Measurements from ENCODE around the gene GAS7.
A peak's percentile ranks its signal among the peaks of the same experiment; 100 is the strongest.
"Not testable (repeated sequence)": the region's sequence is repeated elsewhere in the genome, so short reads cannot be mapped to it uniquely, and the experiment has no call there.

The GAS7 gene

GRCh38 chr17:9924735-9925191, 273.6 kb downstream of the GAS7 start:
- TF ChIP-seq PPARA (CRISPR knock-in tag; IDR thresholded peaks at IDR 0.05; ENCODE audit: borderline replicate concordance) (no peak), ISL1 (CRISPR knock-in tag; IDR thresholded peaks at IDR 0.05) (no peak), ZNF70 (CRISPR knock-in tag; IDR thresholded peaks at IDR 0.05) (no peak), TSHZ2 (CRISPR knock-in tag; IDR thresholded peaks at IDR 0.05) (no peak), SNAI2 (CRISPR knock-in tag; IDR thresholded peaks at IDR 0.05) (no peak), POU6F1 (CRISPR knock-in tag; IDR thresholded peaks at IDR 0.05; ENCODE audit: borderline replicate concordance, low read depth) (no peak)
- ATAC-seq, result peak; percentile 90

GRCh38 chr17:9922012-9922848, 276.2 kb downstream of the GAS7 start:
- TF ChIP-seq CSDC2 (CRISPR knock-in tag; IDR thresholded peaks at IDR 0.05) (no peak), BACH2 (CRISPR knock-in tag; IDR thresholded peaks at IDR 0.05; ENCODE audit: borderline replicate concordance) (no peak)
- no peak for ATAC-seq

- ATAC-seq, result not testable (repeated sequence)
Observed at GRCh38 chr17:9921216-9921615, 277.2 kb downstream of the GAS7 start.

GRCh38 chr17:9918804-9919352, 279.5 kb downstream of the GAS7 start:
- no peak for ATAC-seq
- TF ChIP-seq SNAI2 (CRISPR knock-in tag; IDR thresholded peaks at IDR 0.05), result no peak
- no peak for TF ChIP-seq ZNF70 (CRISPR knock-in tag; IDR thresholded peaks at IDR 0.05)
- TF ChIP-seq ZNF8 (CRISPR knock-in tag; IDR thresholded peaks at IDR 0.05), result no peak
- no peak for TF ChIP-seq ZFP3 (CRISPR knock-in tag; IDR thresholded peaks at IDR 0.05)
- TF ChIP-seq ESRRG (CRISPR knock-in tag; IDR thresholded peaks at IDR 0.05), result no peak
- TF ChIP-seq CSDC2 (CRISPR knock-in tag; IDR thresholded peaks at IDR 0.05), result no peak
- TF ChIP-seq ISL1 (CRISPR knock-in tag; IDR thresholded peaks at IDR 0.05), result no peak
- no peak for TF ChIP-seq ARNTL (CRISPR knock-in tag; IDR thresholded peaks at IDR 0.05; ENCODE audit: borderline replicate concordance, low read depth)
- no peak for TF ChIP-seq CREB5 (CRISPR knock-in tag; IDR thresholded peaks at IDR 0.05; ENCODE audit: low read depth)
- TF ChIP-seq ZC3H10 (CRISPR knock-in tag; IDR thresholded peaks at IDR 0.05), result no peak
- no peak for TF ChIP-seq OSR1 (CRISPR knock-in tag; IDR thresholded peaks at IDR 0.05)
- TF ChIP-seq ZNF565 (CRISPR knock-in tag; conservative IDR thresholded peaks at IDR 0.05; ENCODE audit: low read depth), result no peak
- TF ChIP-seq BACH2 (CRISPR knock-in tag; IDR thresholded peaks at IDR 0.05; ENCODE audit: borderline replicate concordance), result no peak

GRCh38 chr17:9918352-9918751, 280.1 kb downstream of the GAS7 start:
- ATAC-seq, result no peak
- TF ChIP-seq CSRNP3 (CRISPR knock-in tag; IDR thresholded peaks at IDR 0.05) (no peak), GLIS3 (CRISPR knock-in tag; IDR thresholded peaks at IDR 0.05) (no peak), ZFP30 (CRISPR knock-in tag; IDR thresholded peaks at IDR 0.05) (no peak), TSHZ2 (CRISPR knock-in tag; IDR thresholded peaks at IDR 0.05) (no peak), ZC3H10 (CRISPR knock-in tag; IDR thresholded peaks at IDR 0.05) (no peak)
